BE2C (cell line): ENCODE results near the gene DNAJC17.

Experiments used
- DNase-seq: peaks from one replicate; pipeline ENCODE4 v3.0.0-alpha.2; 2020
- H3K27me3 ChIP-seq: fragments of 250-450 bp; sonication (Bioruptor Pico); 2 replicates; pipeline ENCODE4 v1.5.1; 2020; ENCODE audit warnings: mild to moderate bottlenecking
- H3K36me3 ChIP-seq: fragments of 250-450 bp; sonication (Bioruptor Pico); 2 replicates; pipeline ENCODE4 v1.5.1; 2020; ENCODE audit warnings: mild to moderate bottlenecking
- H3K4me1 ChIP-seq: fragments of 250-450 bp; sonication (Bioruptor Pico); 2 replicates; pipeline ENCODE4 v1.5.1; 2020
- H3K4me3 ChIP-seq: 2 replicates; pipeline ENCODE4 v1.5.1; 2011; ENCODE audit warnings: low read depth, low read length
- H3K9me3 ChIP-seq: fragments of 250-450 bp; sonication (Bioruptor Pico); 2 replicates; pipeline ENCODE4 v1.5.1; 2020
- TF ChIP-seq, protein P1 (sequence below): IDR thresholded peaks from 2 replicates; pipeline ENCODE4 v1.5.1; 2012; ENCODE audit warnings: mild to moderate bottlenecking, low read depth, low read length

The DNAJC17 gene

DNA sequence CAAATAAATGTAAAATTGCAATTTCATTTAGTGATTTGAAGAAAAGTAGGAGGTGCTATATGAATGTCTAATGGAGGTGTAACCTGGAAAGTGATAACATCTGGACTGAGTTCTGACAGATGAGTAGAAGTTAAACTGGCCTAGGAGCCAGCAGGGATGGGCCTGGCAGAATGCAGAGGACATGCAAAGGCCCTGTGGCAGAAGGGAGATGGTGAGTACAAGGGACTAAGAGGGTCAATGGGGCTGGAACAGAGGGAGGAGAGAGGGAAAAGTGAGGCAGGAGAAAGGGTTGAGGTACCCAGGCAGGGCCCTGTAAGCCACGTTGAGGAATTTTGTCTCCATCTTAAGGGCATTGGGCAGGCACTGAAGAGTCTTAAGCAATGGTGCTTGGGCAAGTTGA is 24.6 kb upstream of the DNAJC17 start:
- no peak overlapping the region for H3K4me3 ChIP-seq
- no peak for DNase-seq
- TF ChIP-seq, protein P1, sequence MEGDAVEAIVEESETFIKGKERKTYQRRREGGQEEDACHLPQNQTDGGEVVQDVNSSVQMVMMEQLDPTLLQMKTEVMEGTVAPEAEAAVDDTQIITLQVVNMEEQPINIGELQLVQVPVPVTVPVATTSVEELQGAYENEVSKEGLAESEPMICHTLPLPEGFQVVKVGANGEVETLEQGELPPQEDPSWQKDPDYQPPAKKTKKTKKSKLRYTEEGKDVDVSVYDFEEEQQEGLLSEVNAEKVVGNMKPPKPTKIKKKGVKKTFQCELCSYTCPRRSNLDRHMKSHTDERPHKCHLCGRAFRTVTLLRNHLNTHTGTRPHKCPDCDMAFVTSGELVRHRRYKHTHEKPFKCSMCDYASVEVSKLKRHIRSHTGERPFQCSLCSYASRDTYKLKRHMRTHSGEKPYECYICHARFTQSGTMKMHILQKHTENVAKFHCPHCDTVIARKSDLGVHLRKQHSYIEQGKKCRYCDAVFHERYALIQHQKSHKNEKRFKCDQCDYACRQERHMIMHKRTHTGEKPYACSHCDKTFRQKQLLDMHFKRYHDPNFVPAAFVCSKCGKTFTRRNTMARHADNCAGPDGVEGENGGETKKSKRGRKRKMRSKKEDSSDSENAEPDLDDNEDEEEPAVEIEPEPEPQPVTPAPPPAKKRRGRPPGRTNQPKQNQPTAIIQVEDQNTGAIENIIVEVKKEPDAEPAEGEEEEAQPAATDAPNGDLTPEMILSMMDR = no peak

DNA sequence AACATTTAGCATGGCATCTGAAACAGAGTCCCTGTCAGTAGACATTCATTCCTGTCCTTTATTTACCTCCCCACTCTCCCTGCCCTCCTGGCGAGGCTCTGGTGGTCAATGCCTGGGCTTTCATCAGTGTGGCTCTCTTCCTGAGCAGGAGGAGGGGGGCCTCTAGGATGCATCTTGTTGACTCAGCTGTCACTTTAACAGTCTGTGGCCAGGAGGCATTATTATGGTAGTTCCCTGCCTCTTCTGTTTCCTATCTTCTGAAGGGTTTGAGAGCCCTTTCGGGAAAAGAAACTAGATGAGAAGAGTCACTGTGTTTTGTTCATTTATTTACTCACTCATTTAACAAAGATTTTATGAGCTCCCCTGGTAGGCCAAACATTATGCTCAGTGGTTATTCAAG is 23.6 kb upstream of the DNAJC17 start:
- Histone ChIP-seq H3K4me1 (no peaks in the 10 kb centered on the region), H3K36me3 (no peaks in the 10 kb centered on the region), H3K27me3 (no peaks in the 10 kb centered on the region), H3K4me3 (no peak overlapping the region), H3K9me3 (no peaks in the 10 kb centered on the region)
- no peak for DNase-seq
- TF ChIP-seq, protein P1 = no peak

More for the DNA sequence above, 24.6 kb upstream of the DNAJC17 start:
- no peaks in the 10 kb centered on the region for H3K4me1 ChIP-seq
- H3K9me3 ChIP-seq = no peaks in the 10 kb centered on the region
- no peaks in the 10 kb centered on the region for H3K36me3 ChIP-seq
- H3K27me3 ChIP-seq = no peaks in the 10 kb centered on the region

DNA sequence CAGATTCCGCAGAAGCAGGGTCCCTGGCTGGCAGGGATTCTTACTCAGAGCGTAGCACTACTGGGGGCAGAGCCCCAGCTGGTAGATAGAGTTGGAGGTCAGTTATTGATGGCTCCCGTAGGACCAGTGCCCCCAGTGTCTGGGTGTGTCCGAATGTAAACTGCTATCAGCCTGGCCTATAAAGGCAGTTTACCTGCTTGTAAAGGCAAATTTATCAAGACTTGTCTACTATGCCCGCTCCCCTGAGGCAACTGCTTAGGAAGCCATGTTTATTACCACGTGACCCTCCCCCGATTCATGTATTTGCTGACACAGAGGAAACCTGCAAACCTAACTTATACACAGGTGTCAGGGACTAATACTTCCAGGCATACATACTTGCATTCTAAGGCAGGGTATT is 21.8 kb upstream of the DNAJC17 start:
- Histone ChIP-seq H3K9me3 (no peaks in the 10 kb centered on the region), H3K27me3 (no peaks in the 10 kb centered on the region), H3K36me3 (no peaks in the 10 kb centered on the region), H3K4me3 (no peak overlapping the region), H3K4me1 (no peaks in the 10 kb centered on the region)
- DNase-seq = no peak
- TF ChIP-seq, protein P1 = no peak

DNA sequence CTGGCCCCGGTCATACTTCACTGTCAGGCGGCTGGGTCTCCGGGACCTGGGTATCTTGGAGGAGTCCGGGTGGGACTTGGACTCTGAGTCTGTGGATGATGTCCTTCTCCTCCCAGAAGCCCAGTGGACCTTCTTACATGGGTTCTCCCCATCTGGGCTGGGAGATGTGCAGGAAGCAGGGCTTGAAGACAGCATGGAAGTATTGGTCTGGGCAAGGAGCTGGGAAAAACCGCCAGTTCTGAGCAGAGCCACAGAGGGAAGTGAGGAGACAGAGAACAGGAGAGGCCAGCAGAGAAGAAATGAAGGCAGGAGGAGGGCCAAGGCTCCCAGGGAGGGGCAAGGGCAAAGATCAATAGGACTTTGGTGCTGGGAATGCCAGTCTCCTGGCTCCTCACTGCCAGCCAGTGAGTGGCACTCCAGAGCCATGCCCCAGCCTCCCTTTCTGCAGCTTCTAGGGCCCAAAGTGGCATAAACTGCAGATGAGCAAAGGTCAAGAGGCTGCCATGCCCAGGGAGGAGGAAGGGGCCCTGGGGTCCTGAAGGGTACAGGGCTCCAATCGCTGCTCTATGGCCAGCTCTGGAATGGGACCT is 21.3 kb upstream of the DNAJC17 start, which contains the start of gene PPP1R14D:
TSS of gene PPP1R14D (minus strand) at position 262 of the 590 bp plus-strand sequence. CDS start at position 195, 67 bp downstream.
- Histone ChIP-seq H3K4me1 (no peaks in the 10 kb centered on the region), H3K4me3 (no peak within 1 kb of the TSS), H3K36me3 (no peaks in the 10 kb centered on the region), H3K9me3 (no peaks in the 10 kb centered on the region), H3K27me3 (no peaks in the 10 kb centered on the region)
- no peak for DNase-seq
- TF ChIP-seq, protein P1 = no peak

DNA sequence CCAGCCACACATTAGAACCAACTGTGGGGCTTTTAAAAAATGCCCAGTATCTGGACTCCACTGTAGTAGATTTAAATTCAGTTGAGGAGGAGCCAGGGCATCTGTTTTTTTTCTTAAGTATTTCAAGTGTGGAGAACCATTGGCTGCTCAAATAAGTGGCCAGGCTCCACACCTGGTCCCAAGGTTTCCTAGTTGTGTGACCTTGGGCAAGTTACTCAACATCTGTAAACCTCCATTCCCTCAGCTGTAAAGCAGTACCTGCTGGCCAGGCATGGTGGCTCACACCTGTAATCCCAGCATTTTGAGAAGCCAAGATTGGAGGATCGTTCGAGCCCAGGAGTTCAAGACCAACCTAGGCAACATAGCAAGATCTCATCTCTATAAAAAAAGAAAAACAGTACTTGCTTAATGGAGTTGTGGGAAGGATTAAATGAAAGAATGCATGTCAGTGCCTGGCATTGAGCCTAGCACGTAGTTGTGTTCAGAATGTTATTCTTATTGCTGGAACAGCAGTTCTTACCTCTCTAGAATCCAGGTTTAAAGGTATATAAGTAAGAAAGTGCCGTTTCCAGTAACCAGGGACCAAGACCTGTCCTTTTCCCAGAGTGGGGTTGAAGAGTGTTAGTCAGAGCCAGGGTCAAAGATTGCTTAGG is 19.3 kb upstream of the DNAJC17 start:
- no peak for DNase-seq
- TF ChIP-seq, protein P1 = no peak
- H3K4me1 ChIP-seq = no peaks in the 10 kb centered on the region
- H3K27me3 ChIP-seq = no peaks in the 10 kb centered on the region
- H3K9me3 ChIP-seq = no peaks in the 10 kb centered on the region
- H3K4me3 ChIP-seq = no peak overlapping the region
- H3K36me3 ChIP-seq = no peaks in the 10 kb centered on the region
